Natural killer cell (primary cell): Measurements from ENCODE around the gene EPHB1. TPM values are rescaled to one million over a fixed set of nuclear protein-coding genes. Genes with fewer than 3 reads are reported as not detected.

Source experiments
- ATAC-seq, 3 donors: fragments of 150-1000 bp in 2 of 3; fragments of 200-7000 bp in 1 of 3; cut with Tn5 transposase; 1 replicate in 1 of 3; 2 replicates in 2 of 3; pipeline ENCODE4 v1.10.0; 2021; ENCODE audit warnings: mild to moderate bottlenecking in 2 of 3, moderate library complexity in 2 of 3
- DNase-seq, 2 donors: peaks; one replicate each; pipeline versions ENCODE4 v3.0.0 to v3.0.0-alpha.2; 2013 to 2021; ENCODE audit warnings: mixed read lengths in 1 of 2
- H3K27ac ChIP-seq: one replicate; pipeline ENCODE4 v1.5.1; 2013; ENCODE audit warnings: mild to moderate bottlenecking, low read length
- H3K27me3 ChIP-seq: one replicate; pipeline ENCODE4 v1.6.1; 2013; ENCODE audit warnings: low read length; ENCODE audit not compliant: control insufficient read depth, insufficient read depth
- H3K36me3 ChIP-seq: one replicate; pipeline ENCODE4 v1.6.1; 2013; ENCODE audit warnings: low read length; ENCODE audit not compliant: control insufficient read depth, insufficient read depth
- H3K4me1 ChIP-seq: one replicate; pipeline ENCODE4 v1.6.1; 2013; ENCODE audit warnings: low read length; ENCODE audit not compliant: control insufficient read depth, insufficient read depth
- H3K4me3 ChIP-seq: one replicate; pipeline ENCODE4 v1.5.1; 2013; ENCODE audit warnings: low read length
- H3K9me3 ChIP-seq: one replicate; pipeline ENCODE4 v1.6.1; 2013; ENCODE audit warnings: low read length; ENCODE audit not compliant: control insufficient read depth, insufficient read depth
- H3K27ac Mint-ChIP-seq, 2 donors: one replicate each; pipeline ENCODE4 v1.8.0; 2022; ENCODE audit warnings: mild to moderate bottlenecking in 2 of 2, mixed read lengths in 2 of 2, moderate library complexity in 1 of 2
- H3K27me3 Mint-ChIP-seq, 2 donors: one replicate each; pipeline ENCODE4 v1.8.0; 2022; ENCODE audit warnings: low read depth in 2 of 2, mixed read lengths in 2 of 2
- H3K36me3 Mint-ChIP-seq: one replicate; pipeline ENCODE4 v1.8.0; 2022; ENCODE audit warnings: mixed read lengths
- H3K4me1 Mint-ChIP-seq, 2 donors: one replicate each; pipeline ENCODE4 v1.8.0; 2022; ENCODE audit warnings: mixed read lengths in 2 of 2
- H3K4me3 Mint-ChIP-seq: one replicate; pipeline ENCODE4 v1.8.0; 2022; ENCODE audit warnings: mild to moderate bottlenecking, moderate library complexity, mixed read lengths
- H3K9me3 Mint-ChIP-seq, 2 donors: one replicate each; pipeline ENCODE4 v1.8.0; 2022; ENCODE audit warnings: mixed read lengths in 2 of 2
- CTCF ChIP-seq: fragments of 200-600 bp; IDR thresholded peaks from one replicate; pipeline ENCODE4 v1.8.0; 2022; ENCODE audit warnings: antibody characterized with exemption
- WGBS: methylation state at CpG from one replicate; pipeline ENCODE4 v1.1.7; 2013; ENCODE audit warnings: missing lambda C conversion rate; ENCODE audit not compliant: insufficient coverage; 5-methylcytosine and 5-hydroxymethylcytosine counted together
- intact Hi-C: fragments of 100-400 bp; cut with micrococcal nuclease; formaldehyde crosslinking; loops from one replicate; pipeline ENCODE4 v1.14.2; 2022
- total RNA-seq, 4 donors: library from RNA; stranded (reverse); fragments of 120-200 nt in 1 of 4; gene quantifications; one replicate each; pipeline versions ENCODE4 v1.2.3 to v1.2.4, GENCODE V29; 2013 to 2022

Gene EPHB1
- total RNA-seq, 3 donors from 2014 or later (not counting 1 experiment from before 2014, with no cell fraction given): 0.60 TPM; not detected in 2

GRCh38 chr3:134749802-134750553 is 45.1 kb upstream of the EPHB1 start:
- H3K27ac Mint-ChIP-seq: no peak overlapping the region
- intact Hi-C loops: no loop called here
- H3K4me3 ChIP-seq: no peak overlapping the region
- ATAC-seq (no peak), DNase-seq (no peak)
- no peaks in the 10 kb centered on the region for H3K36me3 ChIP-seq
- no peaks in the 10 kb centered on the region for H3K27me3 ChIP-seq
- H3K27ac ChIP-seq: no peak overlapping the region
- 91% methylated on average over 7 of the region's 7 CpGs for WGBS
- no peak for TF ChIP-seq CTCF
- no peak overlapping the region for H3K4me3 Mint-ChIP-seq
- no peaks in the 10 kb centered on the region for H3K4me1 Mint-ChIP-seq
- no peaks in the 10 kb centered on the region for H3K9me3 Mint-ChIP-seq
- no peaks in the 10 kb centered on the region for H3K9me3 ChIP-seq
- no peaks in the 10 kb centered on the region for H3K4me1 ChIP-seq
- H3K27me3 Mint-ChIP-seq: peaks cover 0 to 3% of the 10 kb centered on the region in 2 donors
- no peaks in the 10 kb centered on the region for H3K36me3 Mint-ChIP-seq

GRCh38 chr3:134751831-134752230 is 43.2 kb upstream of the EPHB1 start:
- Mint-ChIP-seq H3K4me1 (no peaks in the 10 kb centered on the region), H3K36me3 (no peaks in the 10 kb centered on the region), H3K27ac (no peak overlapping the region), H3K9me3 (no peaks in the 10 kb centered on the region), H3K4me3 (no peak overlapping the region), H3K27me3 (peaks cover 0 to 3% of the 10 kb centered on the region in 2 donors)
- Histone ChIP-seq H3K4me1 (no peaks in the 10 kb centered on the region), H3K27me3 (no peaks in the 10 kb centered on the region), H3K4me3 (no peak overlapping the region), H3K9me3 (no peaks in the 10 kb centered on the region), H3K36me3 (no peaks in the 10 kb centered on the region), H3K27ac (no peak overlapping the region)
- ATAC-seq: no peak
- TF ChIP-seq CTCF: no peak
- intact Hi-C loops: no loop called here
- no peak for DNase-seq
- WGBS: 92% methylated on average over 2 of the region's 2 CpGs

- H3K4me1 ChIP-seq: no peaks in the 10 kb centered on the region
- H3K36me3 ChIP-seq: no peaks in the 10 kb centered on the region
- no peak overlapping the region for H3K4me3 Mint-ChIP-seq
- H3K27me3 Mint-ChIP-seq: peaks cover 0 to 3% of the 10 kb centered on the region in 2 donors
- no peak overlapping the region for H3K4me3 ChIP-seq
- no peak for TF ChIP-seq CTCF
- H3K27ac ChIP-seq: no peak overlapping the region
- WGBS: 75% methylated on average over 9 of the region's 9 CpGs
- DNase-seq: no peak
- H3K9me3 Mint-ChIP-seq: no peaks in the 10 kb centered on the region
- no peaks in the 10 kb centered on the region for H3K36me3 Mint-ChIP-seq
- no peak overlapping the region for H3K27ac Mint-ChIP-seq
- H3K4me1 Mint-ChIP-seq: no peaks in the 10 kb centered on the region
- no peaks in the 10 kb centered on the region for H3K9me3 ChIP-seq
- intact Hi-C loops: no loop called here
- H3K27me3 ChIP-seq: no peaks in the 10 kb centered on the region
- ATAC-seq: no peak
Observed at GRCh38 chr3:134752761-134753461, 42.1 kb upstream of the EPHB1 start.
